Measurements from ENCODE around the gene EFNA5.

EFNA5 gene

GRCh38 chr5:107704681-107705401, 34.1 kb upstream of the EFNA5 start:
- no peak for DNase-seq (ENCODE audit: low read depth)
- H3K4me3 ChIP-seq (ENCODE audit: low read depth, low read length): no peak overlapping the region
- TF ChIP-seq CTCF (IDR thresholded peaks at IDR 0.05; ENCODE audit: insufficient read depth, low read depth, low read length, missing control alignments): no peak

DNA sequence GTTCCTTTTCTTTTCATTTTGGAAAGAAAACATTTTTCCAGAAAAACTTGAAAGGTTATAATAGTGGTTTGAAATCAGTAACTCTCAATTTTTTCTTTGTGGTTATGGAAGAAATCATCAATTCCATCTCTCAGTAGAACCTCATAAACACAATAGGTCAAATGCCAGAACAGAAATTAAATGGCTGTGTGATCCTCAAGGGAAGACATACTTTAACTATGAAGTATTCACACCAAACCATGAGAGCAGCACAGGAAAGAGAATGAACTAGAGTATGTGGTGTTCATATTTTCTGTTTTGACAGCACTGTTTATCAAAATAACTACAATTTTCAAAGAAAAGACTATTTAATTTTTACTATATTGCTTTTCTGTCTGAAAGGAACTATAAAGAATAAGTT, 29.7 kb upstream of the EFNA5 start:
- H3K4me3 ChIP-seq (ENCODE audit: low read depth, low read length): no peak overlapping the region
- no peak for DNase-seq (ENCODE audit: low read depth)
- no peak for TF ChIP-seq CTCF (IDR thresholded peaks at IDR 0.05; ENCODE audit: insufficient read depth, low read depth, low read length, missing control alignments)

DNA sequence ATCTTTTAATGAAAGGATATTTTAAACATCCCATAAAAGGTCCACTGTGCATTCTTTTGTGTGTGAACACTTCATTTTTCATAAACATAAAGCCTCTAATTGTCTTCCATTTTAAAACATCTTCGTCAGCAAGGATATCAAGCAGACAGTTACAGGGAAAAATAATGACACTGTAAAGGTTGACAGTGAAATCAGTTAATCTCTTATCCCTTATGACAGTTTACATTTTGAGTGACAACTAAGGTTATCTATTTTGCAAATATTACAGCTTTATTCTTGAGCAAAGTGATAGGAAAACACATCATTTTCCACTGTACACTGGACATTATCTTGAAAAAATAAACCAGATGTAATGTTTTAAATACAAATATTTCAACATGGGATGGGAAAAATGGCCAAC, 28.7 kb upstream of the EFNA5 start:
- no peak for TF ChIP-seq CTCF (IDR thresholded peaks at IDR 0.05; ENCODE audit: insufficient read depth, low read depth, low read length, missing control alignments)
- H3K4me3 ChIP-seq (ENCODE audit: low read depth, low read length): no peak overlapping the region
- no peak for DNase-seq (ENCODE audit: low read depth)

DNA sequence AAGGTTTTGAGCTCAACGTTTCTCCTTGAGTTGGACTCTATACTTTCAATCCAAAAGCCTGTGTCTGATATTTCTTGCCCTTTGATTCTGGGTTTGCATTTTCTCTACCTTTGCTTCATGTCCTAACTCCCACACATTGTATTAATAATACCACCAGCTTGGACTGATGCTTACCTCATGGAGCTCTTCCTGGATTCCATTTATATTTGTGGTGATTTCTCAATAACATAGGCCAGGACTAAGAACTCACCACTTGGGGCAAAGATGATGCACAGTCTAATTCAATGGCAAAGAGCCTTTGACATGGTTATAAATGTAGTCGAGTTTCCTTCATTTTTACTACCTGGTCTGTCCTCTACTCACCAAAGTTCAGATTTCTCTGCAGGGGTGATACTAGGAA, 27.5 kb upstream of the EFNA5 start:
- H3K4me3 ChIP-seq (ENCODE audit: low read depth, low read length): no peak overlapping the region
- TF ChIP-seq CTCF (IDR thresholded peaks at IDR 0.05; ENCODE audit: insufficient read depth, low read depth, low read length, missing control alignments): no peak
- no peak for DNase-seq (ENCODE audit: low read depth)

DNA sequence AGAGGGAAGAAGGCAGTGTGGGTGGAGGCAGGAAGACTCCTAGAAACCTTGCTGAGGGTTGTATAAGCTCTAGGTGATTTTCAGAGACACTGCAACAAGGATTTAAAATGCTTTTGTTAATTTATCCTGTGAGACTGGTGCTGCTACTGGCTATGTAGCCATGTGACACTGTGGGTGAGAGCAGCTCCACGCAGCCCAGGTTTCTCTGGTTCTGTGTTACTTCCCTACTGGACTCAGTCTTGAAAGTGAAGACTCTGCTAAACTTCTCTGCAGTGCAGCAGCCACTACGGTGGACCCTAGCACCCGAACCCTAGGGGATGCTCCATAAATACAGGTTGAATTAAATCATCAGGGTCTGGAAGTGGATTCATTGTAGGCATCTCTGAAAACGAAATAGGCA, 25.8 kb upstream of the EFNA5 start:
- TF ChIP-seq CTCF (IDR thresholded peaks at IDR 0.05; ENCODE audit: insufficient read depth, low read depth, low read length, missing control alignments): no peak
- no peak overlapping the region for H3K4me3 ChIP-seq (ENCODE audit: low read depth, low read length)
- DNase-seq (ENCODE audit: low read depth): no peak

DNA sequence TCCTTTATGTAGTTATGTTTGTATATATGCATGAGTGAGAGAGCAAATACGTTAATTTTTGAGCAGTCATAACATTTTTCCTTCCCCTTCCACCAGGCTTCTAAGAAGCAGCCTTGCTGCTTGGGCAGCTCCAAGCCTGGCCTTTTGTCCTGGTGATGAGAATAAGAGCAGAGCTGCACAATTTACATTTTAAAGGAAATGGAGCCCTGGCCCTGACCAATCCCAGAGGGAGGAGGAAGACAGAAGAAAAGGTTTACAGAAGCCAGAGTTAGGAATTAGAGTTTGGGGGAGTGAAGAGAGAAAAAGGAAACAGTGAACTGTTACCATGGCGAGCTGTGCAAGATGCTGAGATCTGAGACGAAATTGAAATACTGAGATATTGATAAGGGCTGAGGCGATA, 25.3 kb upstream of the EFNA5 start:
- no peak for DNase-seq (ENCODE audit: low read depth)
- no peak overlapping the region for H3K4me3 ChIP-seq (ENCODE audit: low read depth, low read length)
- TF ChIP-seq CTCF (IDR thresholded peaks at IDR 0.05; ENCODE audit: insufficient read depth, low read depth, low read length, missing control alignments): no peak

DNA sequence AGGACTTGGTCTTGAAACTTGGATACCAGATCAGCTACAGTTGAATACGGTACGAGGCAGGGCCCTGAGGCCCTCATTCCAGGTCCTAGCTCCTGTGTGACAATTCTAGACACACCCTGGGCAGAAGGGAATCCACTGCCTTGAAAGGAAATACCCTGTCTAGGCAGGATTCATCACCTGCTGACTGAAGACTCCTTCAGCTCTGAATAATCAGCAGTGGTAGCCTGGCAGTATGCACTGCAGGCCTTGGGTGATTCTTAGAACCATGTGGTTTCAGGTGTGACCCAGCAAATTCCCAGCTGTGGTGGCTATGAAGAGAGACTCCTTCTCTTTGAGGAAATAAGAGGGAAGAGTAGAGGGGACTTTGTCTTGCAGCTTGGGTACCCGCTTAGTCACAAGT, 17.2 kb upstream of the EFNA5 start:
- TF ChIP-seq CTCF (IDR thresholded peaks at IDR 0.05; ENCODE audit: insufficient read depth, low read depth, low read length, missing control alignments): no peak
- no peak for DNase-seq (ENCODE audit: low read depth)

More for the DNA sequence above, 17.2 kb upstream of the EFNA5 start:
- H3K4me3 ChIP-seq (ENCODE audit: low read depth, low read length): no peak overlapping the region

All from GM12865 (cell line).